Measurements from ENCODE around the gene TSPAN18. TPM values are rescaled to one million over a fixed set of nuclear protein-coding genes. Genes with fewer than 3 reads are reported as not detected.

Gene TSPAN18
- total and polyA plus RNA-seq, 2 experiments from 2014 or later: 6.0 to 10.6 TPM

DNA sequence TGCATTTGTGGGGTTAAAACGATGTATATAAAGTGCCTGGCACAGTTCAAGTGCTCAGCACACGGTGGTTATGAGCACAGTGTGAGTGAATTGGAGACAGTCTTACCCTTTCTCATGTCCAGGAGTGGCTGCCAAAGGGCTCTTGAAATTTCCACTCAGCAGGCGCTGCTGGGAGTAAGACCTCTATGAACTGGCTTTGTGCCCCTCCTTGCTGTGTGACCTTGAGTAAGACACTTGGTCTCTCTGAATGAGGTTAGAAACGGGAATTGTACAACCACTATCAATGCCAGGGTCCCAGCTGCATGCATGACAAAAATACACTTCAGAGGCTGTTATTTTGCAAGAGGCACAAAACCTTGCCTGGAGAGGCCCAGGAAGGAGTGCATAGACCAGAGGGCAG lies 86.6 kb downstream of the TSPAN18 start:
- no peak overlapping the region for H3K4me2 ChIP-seq
- Mint-ChIP-seq H3K36me3 (ENCODE audit: low read depth) (peaks cover 7% of the 10 kb centered on the region; the same call in 2 of the 3 replicates), H3K4me3 (no peak overlapping the region), H3K9me3 (peaks cover 3% of the 10 kb centered on the region; the same call in 1 of the 3 replicates), H3K4me1 (peaks cover 10% of the 10 kb centered on the region; the same call in 2 of the 3 replicates), H3K27ac (no peak overlapping the region), H3K27me3 (ENCODE audit: insufficient read depth, low read depth, poor library complexity) (peaks cover 10% of the 10 kb centered on the region)
- TF ChIP-seq ZNF331 (CRISPR knock-in tag; IDR thresholded peaks at IDR 0.05; ENCODE audit: low read depth) (no peak), ZNF114 (CRISPR knock-in tag; IDR thresholded peaks at IDR 0.05) (no peak), CREB1 (CRISPR knock-in tag; IDR thresholded peaks at IDR 0.05; ENCODE audit: low read depth) (no peak), ETS1 (IDR thresholded peaks at IDR 0.05) (no peak), EZH2 (IDR thresholded peaks at IDR 0.05; ENCODE audit: low read depth, unreplicated experiment) (no peak), ZNF462 (CRISPR knock-in tag; IDR thresholded peaks at IDR 0.05) (no peak), POLR2AphosphoS5 (IDR thresholded peaks at IDR 0.05; ENCODE audit: low read depth) (no peak), STAT1 (IDR thresholded peaks at IDR 0.05; ENCODE audit: unreplicated experiment) (no peak), REST (IDR thresholded peaks at IDR 0.05; ENCODE audit: unreplicated experiment) (no peak), JUNB (IDR thresholded peaks at IDR 0.05; ENCODE audit: unreplicated experiment) (no peak), NANOG (IDR thresholded peaks at IDR 0.05; ENCODE audit: borderline replicate concordance) (no peak), CTCF (conservative IDR thresholded peaks at IDR 0.05; ENCODE audit: low read depth in 2 of 2) (no peak), EZH2phosphoT487 (IDR thresholded peaks at IDR 0.05; ENCODE audit: unreplicated experiment) (no peak)
- DNase-seq (ENCODE audit: low spot score): no peak
- H4K20me1 ChIP-seq (replicated peaks; ENCODE audit: insufficient read depth): no peaks in the 10 kb centered on the region
- no peak overlapping the region for H3K4me3 ChIP-seq
- no peak overlapping the region for H3K27ac ChIP-seq (ENCODE audit: low read depth)
- H3K36me3 ChIP-seq (ENCODE audit: insufficient read depth): no peaks in the 10 kb centered on the region
- H3K27me3 ChIP-seq (ENCODE audit: insufficient read depth): no peaks in the 10 kb centered on the region
- no peak for ATAC-seq
- H3K4me1 ChIP-seq (ENCODE audit: insufficient read depth): no peaks in the 10 kb centered on the region
- no peaks in the 10 kb centered on the region for H3F3A ChIP-seq (replicated peaks; ENCODE audit: low read depth)
- no peaks in the 10 kb centered on the region; the same call in 1 of the 2 replicates for H3K79me2 ChIP-seq (replicated peaks; ENCODE audit: insufficient read depth)
- no peaks in the 10 kb centered on the region for H3K9me2 ChIP-seq (ENCODE audit: insufficient read depth)
- H2AFZ ChIP-seq: no peak overlapping the region

Measured in GM23338 (cell line).